Mesangial cell (primary cell): Measurements from ENCODE around the gene KIZ. TPM values are rescaled to one million over a fixed set of nuclear protein-coding genes. Genes with fewer than 3 reads are reported as not detected.

Experiments
- total RNA-seq: library from RNA; depleted of rRNA; stranded (reverse); fragments of >200 nt; gene quantifications from 2 replicates; pipeline ENCODE4 v1.2.3, GENCODE V29; 2015

Gene KIZ, protein sequence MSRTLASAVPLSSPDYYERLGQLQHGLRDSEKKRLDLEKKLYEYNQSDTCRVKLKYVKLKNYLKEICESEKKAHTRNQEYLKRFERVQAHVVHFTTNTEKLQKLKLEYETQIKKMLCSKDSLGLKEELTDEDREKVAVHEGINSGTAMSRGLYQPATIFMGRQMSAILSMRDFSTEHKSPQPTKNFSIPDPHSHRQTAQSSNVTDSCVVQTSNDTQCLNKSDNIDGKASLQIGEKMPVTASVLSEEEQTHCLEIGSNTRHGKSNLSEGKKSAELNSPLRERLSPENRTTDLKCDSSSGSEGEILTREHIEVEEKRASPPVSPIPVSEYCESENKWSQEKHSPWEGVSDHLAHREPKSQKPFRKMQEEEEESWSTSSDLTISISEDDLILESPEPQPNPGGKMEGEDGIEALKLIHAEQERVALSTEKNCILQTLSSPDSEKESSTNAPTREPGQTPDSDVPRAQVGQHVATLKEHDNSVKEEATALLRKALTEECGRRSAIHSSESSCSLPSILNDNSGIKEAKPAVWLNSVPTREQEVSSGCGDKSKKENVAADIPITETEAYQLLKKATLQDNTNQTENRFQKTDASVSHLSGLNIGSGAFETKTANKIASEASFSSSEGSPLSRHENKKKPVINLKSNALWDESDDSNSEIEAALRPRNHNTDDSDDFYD
- 2.1 and 7.9 TPM in 2 replicates for total RNA-seq

GRCh38 chr20:21125849-21126580 is at the start of gene KIZ:
Gene KIZ, plus strand, starts transcription at chr20:21126082. Its CDS starts 34 bp downstream, at chr20:21126116.

GRCh38 chr20:21106171-21107017 is 19.5 kb upstream of the KIZ start, which contains the start of gene LINC00237:
Gene LINC00237, minus strand, starts transcription at chr20:21106358.

Other genes with a start within 250 kb of the KIZ start
- gene LINC00237, start 19.7 kb upstream of the KIZ start, total RNA-seq = not detected in 2 replicates
- gene XRN2, start 177.2 kb downstream of the KIZ start, total RNA-seq = 57.8 and 58.3 TPM in 2 replicates